ENCODE measurements around the gene MKLN1.

The MKLN1 gene

GRCh38 chr7:131354390-131354789 is 26.7 kb downstream of the MKLN1 start:
- no peak for DNase-seq (ENCODE audit: low spot score)

GRCh38 chr7:131355917-131356777 is 28.5 kb downstream of the MKLN1 start:
- DNase-seq (ENCODE audit: low spot score) = no peak

- no peak for DNase-seq (ENCODE audit: low spot score)
Measured at GRCh38 chr7:131357282-131357880, 29.7 kb downstream of the MKLN1 start.

GRCh38 chr7:131358636-131359035 is 31.0 kb downstream of the MKLN1 start:
- DNase-seq (ENCODE audit: low spot score) = no peak

- no peak for DNase-seq (ENCODE audit: low spot score)
Measured at GRCh38 chr7:131359136-131359776, 31.6 kb downstream of the MKLN1 start.

GRCh38 chr7:131363719-131364118 is 36.0 kb downstream of the MKLN1 start:
- no peak for DNase-seq (ENCODE audit: low spot score)

GRCh38 chr7:131364767-131365344 is 37.2 kb downstream of the MKLN1 start:
- DNase-seq (ENCODE audit: low spot score) = no peak

GRCh38 chr7:131365838-131366237 is 38.2 kb downstream of the MKLN1 start:
- DNase-seq (ENCODE audit: low spot score) = peak; percentile 8

- DNase-seq (ENCODE audit: low spot score) = no peak
Measured at GRCh38 chr7:131369354-131369753, 41.7 kb downstream of the MKLN1 start.

- peak; percentile 9 for DNase-seq (ENCODE audit: low spot score)
Measured at GRCh38 chr7:131370523-131370968, 42.9 kb downstream of the MKLN1 start.

GRCh38 chr7:131371411-131371810 is 43.7 kb downstream of the MKLN1 start:
- no peak for DNase-seq (ENCODE audit: low spot score)

GRCh38 chr7:131372554-131372953 is 44.9 kb downstream of the MKLN1 start:
- DNase-seq (ENCODE audit: low spot score) = no peak

- DNase-seq (ENCODE audit: low spot score) = no peak
Measured at GRCh38 chr7:131374821-131375220, 47.1 kb downstream of the MKLN1 start.

GRCh38 chr7:131381069-131381838 is 53.6 kb downstream of the MKLN1 start:
- peak; percentile 31 for DNase-seq (ENCODE audit: low spot score)

- no peak for DNase-seq (ENCODE audit: low spot score)
Measured at GRCh38 chr7:131383417-131384285, 56.0 kb downstream of the MKLN1 start.

GRCh38 chr7:131384286-131384635 is 56.6 kb downstream of the MKLN1 start:
- DNase-seq (ENCODE audit: low spot score) = no peak

- DNase-seq (ENCODE audit: low spot score) = no peak
Measured at GRCh38 chr7:131385039-131385605, 57.4 kb downstream of the MKLN1 start.

GRCh38 chr7:131388126-131388525 is 60.5 kb downstream of the MKLN1 start:
- no peak for DNase-seq (ENCODE audit: low spot score)

GRCh38 chr7:131390275-131390674 is 62.6 kb downstream of the MKLN1 start:
- DNase-seq (ENCODE audit: low spot score) = no peak

- no peak for DNase-seq (ENCODE audit: low spot score)
Measured at GRCh38 chr7:131391145-131391544, 63.5 kb downstream of the MKLN1 start.
